ENCODE data around the gene RIN2.

RIN2 gene

GRCh38 chr20:19777315-19777714, 19.3 kb downstream of the RIN2 start:
- DNase-seq = no peak
- POLR2A ChIA-PET = no interaction called here
- H3K4me3 ChIP-seq (ENCODE audit: control insufficient read depth in 1 of 7, extremely low read depth in 1 of 7, insufficient read depth in 4 of 7, low read depth in 2 of 7, low read length in 6 of 7) = no peak overlapping the region
- peaks cover 0 to 6% (median under 1%) of the 10 kb centered on the region in 4 experiments for H3K4me1 ChIP-seq (ENCODE audit: control extremely low read depth in 1 of 4, control insufficient read depth in 4 of 4, insufficient read depth in 4 of 4, low read length in 3 of 4)
- H3K27ac ChIP-seq (ENCODE audit: insufficient read depth in 1 of 2, low read depth in 1 of 2, low read length in 2 of 2, poor library complexity in 1 of 2, severe bottlenecking in 2 of 2) = no peak overlapping the region
- no peaks in the 10 kb centered on the region for H3K36me3 ChIP-seq (ENCODE audit: control insufficient read depth in 4 of 4, insufficient read depth in 4 of 4, low read length in 3 of 4)
- CTCF ChIA-PET = no interaction called here
- peaks cover 0 to 2% (median 0%) of the 10 kb centered on the region in 5 experiments for H3K27me3 ChIP-seq (replicated peaks in 2 of 5; ENCODE audit: control insufficient read depth in 4 of 5, insufficient read depth in 5 of 5, low read length in 4 of 5)
- peaks cover 0 to 1% (median 0%) of the 10 kb centered on the region in 5 experiments for H3K9me3 ChIP-seq (ENCODE audit: control extremely low read depth in 1 of 5, control insufficient read depth in 4 of 5, insufficient read depth in 2 of 5, low read depth in 1 of 5, low read length in 4 of 5)
- WGBS (ENCODE audit: insufficient coverage) = 91% methylated on average over 3 of the region's 6 CpGs

DNA sequence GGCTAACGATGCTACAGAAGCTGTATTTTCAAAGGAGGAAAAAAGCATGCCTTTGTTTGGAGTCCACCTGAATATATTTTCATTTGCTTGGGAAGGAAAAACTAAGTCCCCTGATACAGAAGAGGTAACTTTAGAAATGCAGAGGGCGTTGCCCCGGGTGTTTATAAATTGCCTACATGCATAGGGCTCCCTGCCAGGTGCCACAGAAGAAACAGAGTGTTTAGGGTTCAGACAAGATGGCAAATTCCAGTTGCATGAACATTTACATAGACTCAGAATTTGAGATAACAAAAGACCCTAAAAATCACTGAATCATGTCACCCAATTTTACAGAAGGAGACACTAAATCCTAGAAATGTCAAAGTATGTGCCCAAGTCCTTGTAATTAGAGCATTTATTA, 19.9 kb downstream of the RIN2 start:
- no peak overlapping the region for H3K4me3 ChIP-seq (ENCODE audit: control insufficient read depth in 1 of 7, extremely low read depth in 1 of 7, insufficient read depth in 4 of 7, low read depth in 2 of 7, low read length in 6 of 7)
- ChIA-PET CTCF (no interaction called here), POLR2A (no interaction called here)
- no peaks in the 10 kb centered on the region for H3K36me3 ChIP-seq (ENCODE audit: control insufficient read depth in 4 of 4, insufficient read depth in 4 of 4, low read length in 3 of 4)
- no peak overlapping the region for H3K27ac ChIP-seq (ENCODE audit: insufficient read depth in 1 of 2, low read depth in 1 of 2, low read length in 2 of 2, poor library complexity in 1 of 2, severe bottlenecking in 2 of 2)
- H3K9me3 ChIP-seq (ENCODE audit: control extremely low read depth in 1 of 5, control insufficient read depth in 4 of 5, insufficient read depth in 2 of 5, low read depth in 1 of 5, low read length in 4 of 5) = peaks cover 0 to 1% (median 0%) of the 10 kb centered on the region in 5 experiments
- 100% methylated on average over 3 of the region's 3 CpGs for WGBS (ENCODE audit: insufficient coverage)
- H3K4me1 ChIP-seq (ENCODE audit: control extremely low read depth in 1 of 4, control insufficient read depth in 4 of 4, insufficient read depth in 4 of 4, low read length in 3 of 4) = peaks cover 0 to 6% (median under 1%) of the 10 kb centered on the region in 4 experiments
- no peak for DNase-seq
- H3K27me3 ChIP-seq (replicated peaks in 2 of 5; ENCODE audit: control insufficient read depth in 4 of 5, insufficient read depth in 5 of 5, low read length in 4 of 5) = peaks cover 0 to 2% (median 0%) of the 10 kb centered on the region in 5 experiments

- Histone ChIP-seq H3K4me1 (ENCODE audit: control extremely low read depth in 1 of 4, control insufficient read depth in 4 of 4, insufficient read depth in 4 of 4, low read length in 3 of 4) (peaks cover 0 to 6% (median under 1%) of the 10 kb centered on the region in 4 experiments), H3K4me3 (ENCODE audit: control insufficient read depth in 1 of 7, extremely low read depth in 1 of 7, insufficient read depth in 4 of 7, low read depth in 2 of 7, low read length in 6 of 7) (no peak overlapping the region), H3K9me3 (ENCODE audit: control extremely low read depth in 1 of 5, control insufficient read depth in 4 of 5, insufficient read depth in 2 of 5, low read depth in 1 of 5, low read length in 4 of 5) (peaks cover 0 to 1% (median 0%) of the 10 kb centered on the region in 5 experiments), H3K27me3 (replicated peaks in 2 of 5; ENCODE audit: control insufficient read depth in 4 of 5, insufficient read depth in 5 of 5, low read length in 4 of 5) (peaks cover 0 to 2% (median 0%) of the 10 kb centered on the region in 5 experiments), H3K36me3 (ENCODE audit: control insufficient read depth in 4 of 4, insufficient read depth in 4 of 4, low read length in 3 of 4) (no peaks in the 10 kb centered on the region), H3K27ac (ENCODE audit: insufficient read depth in 1 of 2, low read depth in 1 of 2, low read length in 2 of 2, poor library complexity in 1 of 2, severe bottlenecking in 2 of 2) (no peak overlapping the region)
- WGBS (ENCODE audit: insufficient coverage) = 100% methylated on average over 2 of the region's 3 CpGs
- no peak for DNase-seq
- POLR2A ChIA-PET = no interaction called here
- CTCF ChIA-PET = interaction anchor here (1.2 kb wide), 1 partner anchor 12 kb away, joined by 3 read pairs; no protein-coding TSS in a partner anchor
These were observed 20.3 kb downstream of the RIN2 start for GRCh38 chr20:19778404-19778803.

GRCh38 chr20:19779634-19780033, 21.6 kb downstream of the RIN2 start:
- H3K27ac ChIP-seq (ENCODE audit: insufficient read depth in 1 of 2, low read depth in 1 of 2, low read length in 2 of 2, poor library complexity in 1 of 2, severe bottlenecking in 2 of 2) = no peak overlapping the region
- peaks cover 0 to 2% (median 0%) of the 10 kb centered on the region in 5 experiments for H3K27me3 ChIP-seq (replicated peaks in 2 of 5; ENCODE audit: control insufficient read depth in 4 of 5, insufficient read depth in 5 of 5, low read length in 4 of 5)
- H3K4me1 ChIP-seq (ENCODE audit: control extremely low read depth in 1 of 4, control insufficient read depth in 4 of 4, insufficient read depth in 4 of 4, low read length in 3 of 4) = peaks cover 0 to 6% (median 2%) of the 10 kb centered on the region in 4 experiments
- 100% methylated on average over 1 of the region's 5 CpGs for WGBS (ENCODE audit: insufficient coverage)
- ChIA-PET CTCF (interaction anchor here (0.8 to 1.6 kb wide), 5 partner anchors 13 to 108 kb away, joined by 3 to 4 read pairs (median 3); no protein-coding TSS in a partner anchor), POLR2A (no interaction called here)
- no peaks in the 10 kb centered on the region for H3K36me3 ChIP-seq (ENCODE audit: control insufficient read depth in 4 of 4, insufficient read depth in 4 of 4, low read length in 3 of 4)
- H3K4me3 ChIP-seq (ENCODE audit: control insufficient read depth in 1 of 7, extremely low read depth in 1 of 7, insufficient read depth in 4 of 7, low read depth in 2 of 7, low read length in 6 of 7) = no peak overlapping the region
- peaks cover 0 to 1% (median 0%) of the 10 kb centered on the region in 5 experiments for H3K9me3 ChIP-seq (ENCODE audit: control extremely low read depth in 1 of 5, control insufficient read depth in 4 of 5, insufficient read depth in 2 of 5, low read depth in 1 of 5, low read length in 4 of 5)
- DNase-seq = no peak

DNA sequence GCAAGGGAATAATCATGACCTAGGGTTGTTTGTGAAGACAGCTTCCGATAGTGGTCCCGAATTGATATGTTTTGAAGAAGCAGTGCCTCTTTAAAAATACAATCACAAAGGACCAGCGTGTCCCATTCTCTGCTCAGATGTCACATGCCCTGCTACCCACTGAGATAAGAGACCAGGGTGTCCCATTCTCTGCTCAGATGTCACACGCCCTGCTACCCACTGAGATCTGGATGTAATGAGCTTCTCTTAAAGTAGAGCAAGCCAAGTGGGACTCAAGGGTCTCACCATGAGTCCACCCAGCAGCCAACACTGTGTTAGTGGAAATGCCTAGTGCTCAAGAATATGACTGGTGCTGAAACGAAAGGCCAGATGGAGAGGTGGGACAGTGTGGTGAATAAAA, 22.2 kb downstream of the RIN2 start:
- ChIA-PET CTCF (interaction anchor here (0.8 to 1.6 kb wide), 6 partner anchors 18 to 107 kb away, joined by 3 to 4 read pairs (median 3); no protein-coding TSS in a partner anchor), POLR2A (no interaction called here)
- no peaks in the 10 kb centered on the region for H3K36me3 ChIP-seq (ENCODE audit: control insufficient read depth in 4 of 4, insufficient read depth in 4 of 4, low read length in 3 of 4)
- no peak overlapping the region for H3K4me3 ChIP-seq (ENCODE audit: control insufficient read depth in 1 of 7, extremely low read depth in 1 of 7, insufficient read depth in 4 of 7, low read depth in 2 of 7, low read length in 6 of 7)
- peaks cover 0 to 8% (median 3%) of the 10 kb centered on the region in 4 experiments for H3K4me1 ChIP-seq (ENCODE audit: control extremely low read depth in 1 of 4, control insufficient read depth in 4 of 4, insufficient read depth in 4 of 4, low read length in 3 of 4)
- 100% methylated on average over 5 of the region's 5 CpGs for WGBS (ENCODE audit: insufficient coverage)
- peaks cover 0 to 2% (median 0%) of the 10 kb centered on the region in 5 experiments for H3K27me3 ChIP-seq (replicated peaks in 2 of 5; ENCODE audit: control insufficient read depth in 4 of 5, insufficient read depth in 5 of 5, low read length in 4 of 5)
- H3K27ac ChIP-seq (ENCODE audit: insufficient read depth in 1 of 2, low read depth in 1 of 2, low read length in 2 of 2, poor library complexity in 1 of 2, severe bottlenecking in 2 of 2) = no peak overlapping the region
- H3K9me3 ChIP-seq (ENCODE audit: control extremely low read depth in 1 of 5, control insufficient read depth in 4 of 5, insufficient read depth in 2 of 5, low read depth in 1 of 5, low read length in 4 of 5) = peaks cover 0 to 1% (median 0%) of the 10 kb centered on the region in 5 experiments
- DNase-seq = no peak

- Histone ChIP-seq H3K9me3 (ENCODE audit: control extremely low read depth in 1 of 5, control insufficient read depth in 4 of 5, insufficient read depth in 2 of 5, low read depth in 1 of 5, low read length in 4 of 5) (peaks cover 0 to 1% (median 0%) of the 10 kb centered on the region in 5 experiments), H3K4me3 (ENCODE audit: control insufficient read depth in 1 of 7, extremely low read depth in 1 of 7, insufficient read depth in 4 of 7, low read depth in 2 of 7, low read length in 6 of 7) (no peak overlapping the region), H3K4me1 (ENCODE audit: control extremely low read depth in 1 of 4, control insufficient read depth in 4 of 4, insufficient read depth in 4 of 4, low read length in 3 of 4) (peaks cover 0 to 8% (median 4%) of the 10 kb centered on the region in 4 experiments), H3K27ac (ENCODE audit: insufficient read depth in 1 of 2, low read depth in 1 of 2, low read length in 2 of 2, poor library complexity in 1 of 2, severe bottlenecking in 2 of 2) (no peak overlapping the region), H3K27me3 (replicated peaks in 2 of 5; ENCODE audit: control insufficient read depth in 4 of 5, insufficient read depth in 5 of 5, low read length in 4 of 5) (peaks cover 0 to 2% (median 0%) of the 10 kb centered on the region in 5 experiments), H3K36me3 (ENCODE audit: control insufficient read depth in 4 of 4, insufficient read depth in 4 of 4, low read length in 3 of 4) (no peaks in the 10 kb centered on the region)
- POLR2A ChIA-PET = no interaction called here
- WGBS (ENCODE audit: insufficient coverage) = 96% methylated on average over 5 of the region's 7 CpGs
- CTCF ChIA-PET = interaction anchor here (1.0 to 1.2 kb wide), 4 partner anchors 9 to 74 kb away, joined by 3 to 5 read pairs (median 3); no protein-coding TSS in a partner anchor
- no peak for DNase-seq
These were observed 23.2 kb downstream of the RIN2 start for GRCh38 chr20:19781235-19781634.

DNA sequence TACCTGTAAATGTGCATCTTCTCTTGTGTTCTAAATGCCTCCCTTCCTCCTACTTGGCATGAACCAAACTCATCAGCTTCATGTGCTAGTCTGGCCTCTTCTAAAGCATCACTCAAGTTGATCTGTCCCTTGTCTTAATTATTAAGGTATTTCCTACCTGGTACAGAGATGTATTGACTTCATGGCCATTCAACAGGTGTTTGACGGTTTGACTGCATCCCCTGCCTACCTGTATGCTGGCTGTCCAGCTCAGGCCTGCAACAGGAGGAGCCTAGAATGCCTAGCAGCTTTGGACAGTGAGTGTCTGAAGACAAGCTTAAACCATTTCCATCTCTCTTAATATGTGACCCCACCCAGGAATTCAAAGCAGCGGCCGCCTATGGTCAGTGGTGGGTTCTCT, 24.6 kb downstream of the RIN2 start:
- WGBS (ENCODE audit: insufficient coverage) = 100% methylated on average over 1 of the region's 3 CpGs
- DNase-seq = no peak

More for the DNA sequence above, 24.6 kb downstream of the RIN2 start:
- CTCF ChIA-PET = interaction anchor here (0.8 to 3.3 kb wide), 8 partner anchors 9 to 120 kb away, joined by 3 to 19 read pairs (median 4); partner anchors contain the start of gene RIN2
- H3K27ac ChIP-seq (ENCODE audit: insufficient read depth in 1 of 2, low read depth in 1 of 2, low read length in 2 of 2, poor library complexity in 1 of 2, severe bottlenecking in 2 of 2) = no peak overlapping the region
- peaks cover 0 to 8% (median 4%) of the 10 kb centered on the region in 4 experiments for H3K4me1 ChIP-seq (ENCODE audit: control extremely low read depth in 1 of 4, control insufficient read depth in 4 of 4, insufficient read depth in 4 of 4, low read length in 3 of 4)
- H3K9me3 ChIP-seq (ENCODE audit: control extremely low read depth in 1 of 5, control insufficient read depth in 4 of 5, insufficient read depth in 2 of 5, low read depth in 1 of 5, low read length in 4 of 5) = peaks cover 0 to 1% (median 0%) of the 10 kb centered on the region in 5 experiments
- POLR2A ChIA-PET = no interaction called here
- no peak overlapping the region for H3K4me3 ChIP-seq (ENCODE audit: control insufficient read depth in 1 of 7, extremely low read depth in 1 of 7, insufficient read depth in 4 of 7, low read depth in 2 of 7, low read length in 6 of 7)
- H3K27me3 ChIP-seq (replicated peaks in 2 of 5; ENCODE audit: control insufficient read depth in 4 of 5, insufficient read depth in 5 of 5, low read length in 4 of 5) = peaks cover 0 to 2% (median 0%) of the 10 kb centered on the region in 5 experiments
- H3K36me3 ChIP-seq (ENCODE audit: control insufficient read depth in 4 of 4, insufficient read depth in 4 of 4, low read length in 3 of 4) = no peaks in the 10 kb centered on the region
